A549 (cell line): ENCODE measurements around the gene IFNAR2. TPM values are rescaled to one million over a fixed set of nuclear protein-coding genes. Genes with fewer than 3 reads are reported as not detected.

Experiments used
- ATAC-seq, 2 experiments: fragments of 200-7000 bp in 1 of 2; fragments of >200 bp in 1 of 2; cut with Nextera tagmentation in 1 of 2; cut with Tn5 transposase in 1 of 2; 3 replicates each; pipeline versions ENCODE4 v1.8.0 to v1.9.1; 2018 to 2020; ENCODE audit warnings: mild to moderate bottlenecking in 1 of 2, moderate library complexity in 1 of 2
- CTCF ChIA-PET: fragments of 300-600 bp; sonication (Branson Sonifier 250); formaldehyde crosslinking; extraction: SDS; loops from one replicate; lab custom pipeline; 2021; ENCODE audit warnings: antibody characterized with exemption, inconsistent platforms; lab: Yijun Ruan, JAX
- POLR2A ChIA-PET: fragments of 350-600 bp; formaldehyde crosslinking; extraction: SDS; loops from one replicate; lab custom pipeline; 2021; ENCODE audit warnings: antibody characterized with exemption, inconsistent platforms; lab: Yijun Ruan, JAX
- DNase-seq, 2 experiments: peaks; one replicate each; pipeline versions ENCODE4 v3.0.0 to v3.0.0-alpha.2; 2011 to 2016; ENCODE audit warnings: low read depth in 1 of 2, low spot score in 1 of 2
- FAIRE-seq: peaks from 2 replicates; lab custom pipeline; 2011; peaks lifted over from hg19 to GRCh38; lab: Jason Lieb, UNC
- H3K27ac ChIP-seq, 2 experiments: fragments of >200 bp; sonication (Bioruptor Twin); formaldehyde crosslinking; 3 replicates each; pipeline ENCODE4 v1.5.1; 2016 to 2017
- H3K4me1 ChIP-seq: fragments of >200 bp; sonication (Bioruptor Twin); formaldehyde crosslinking; 3 replicates; pipeline ENCODE4 v1.6.1; 2016
- H3K4me2 ChIP-seq: fragments of >200 bp; sonication (Bioruptor Twin); formaldehyde crosslinking; 3 replicates; pipeline ENCODE4 v1.6.1; 2016
- H3K4me3 ChIP-seq: fragments of >200 bp; sonication (Bioruptor Twin); formaldehyde crosslinking; 3 replicates; pipeline ENCODE4 v1.5.1; 2016
- H3K9me3 ChIP-seq: fragments of >200 bp; sonication (Bioruptor Twin); formaldehyde crosslinking; 3 replicates; pipeline ENCODE4 v1.6.1; 2016
- BCL3 ChIP-seq: fragments of >200 bp; sonication (Bioruptor Twin); formaldehyde crosslinking; IDR thresholded peaks from 3 replicates; pipeline ENCODE4 v1.6.1; 2016
- CBX8 ChIP-seq: fragments of 200-600 bp; sonication (generic); IDR thresholded peaks from 2 replicates; pipeline ENCODE4 v1.6.1; 2016
- CEBPB ChIP-seq, 2 experiments: fragments of >200 bp in 1 of 2; sonication (Bioruptor Twin) in 1 of 2; formaldehyde crosslinking in 1 of 2; IDR thresholded peaks; 2 replicates each; pipeline ENCODE4 v1.6.1; 2012 to 2016
- CHD2 ChIP-seq: fragments of 150-350 bp; IDR thresholded peaks from 2 replicates; pipeline ENCODE4 v1.6.1; 2014; ENCODE audit warnings: low read length; ENCODE audit not compliant: partially characterized antibody
- EP300 ChIP-seq, 2 experiments: fragments of >200 bp; sonication (Bioruptor Twin); formaldehyde crosslinking; IDR thresholded peaks; 2 replicates in 1 of 2; 3 replicates in 1 of 2; pipeline ENCODE4 v1.6.1; 2016 to 2017
- ESRRA ChIP-seq: fragments of 150-350 bp; IDR thresholded peaks from 2 replicates; pipeline ENCODE4 v1.6.1; 2014; ENCODE audit warnings: mild to moderate bottlenecking, low read length, borderline replicate concordance
- FOSB ChIP-seq: fragments of 250-450 bp; sonication (Bioruptor Pico); IDR thresholded peaks from 2 replicates; pipeline ENCODE4 v1.5.0; 2020; ENCODE audit warnings: mild to moderate bottlenecking, moderate library complexity
- GATA3 ChIP-seq: IDR thresholded peaks from 2 replicates; pipeline ENCODE4 v1.6.1; 2012; ENCODE audit warnings: borderline replicate concordance
- HOXB5 ChIP-seq: fragments of 250-450 bp; sonication (Bioruptor Pico); IDR thresholded peaks from 2 replicates; pipeline ENCODE4 v1.5.0; 2020; ENCODE audit warnings: mild to moderate bottlenecking, moderate library complexity
- JUN ChIP-seq, 2 experiments: fragments of >200 bp; sonication (Bioruptor Twin); formaldehyde crosslinking; IDR thresholded peaks; 2 replicates in 1 of 2; 3 replicates in 1 of 2; pipeline ENCODE4 v1.6.1; 2016 to 2017
- JUNB ChIP-seq: fragments of >200 bp; sonication (Bioruptor Twin); formaldehyde crosslinking; IDR thresholded peaks from 2 replicates; pipeline ENCODE4 v1.6.1; 2016
- MAX ChIP-seq: IDR thresholded peaks from 2 replicates; pipeline ENCODE4 v1.6.1; 2012
- MAZ ChIP-seq: fragments of 150-350 bp; IDR thresholded peaks from 2 replicates; pipeline ENCODE4 v1.6.1; 2014; ENCODE audit warnings: antibody characterized with exemption, low read depth, low read length, borderline replicate concordance
- MYC ChIP-seq: IDR thresholded peaks from 2 replicates; pipeline ENCODE4 v1.6.1; 2012; ENCODE audit warnings: mild to moderate bottlenecking, inconsistent platforms, low read length, improper control_type of control experiment, borderline replicate concordance
- NFE2L2 ChIP-seq: fragments of 150-350 bp; conservative IDR thresholded peaks from 2 replicates; pipeline ENCODE4 v1.6.1; 2014; ENCODE audit warnings: low read length
- NPAS2 ChIP-seq: fragments of 250-450 bp; sonication (Bioruptor Pico); IDR thresholded peaks from 2 replicates; pipeline ENCODE4 v1.8.0; 2022; ENCODE audit warnings: mild to moderate bottlenecking, moderate library complexity, borderline replicate concordance
- NR3C1 ChIP-seq: fragments of >200 bp; sonication (Bioruptor Twin); formaldehyde crosslinking; IDR thresholded peaks from 3 replicates; pipeline ENCODE4 v1.6.1; 2017
- PBX3 ChIP-seq: IDR thresholded peaks from 2 replicates; pipeline ENCODE4 v1.6.1; 2012
- PHF8 ChIP-seq: fragments of 200-600 bp; sonication (generic); IDR thresholded peaks from 2 replicates; pipeline ENCODE4 v1.6.1; 2016; ENCODE audit warnings: low read depth, mild to moderate bottlenecking, antibody characterized with exemption, moderate library complexity, borderline replicate concordance
- POLR2A ChIP-seq: IDR thresholded peaks from 2 replicates; pipeline ENCODE4 v1.6.1; 2012; ENCODE audit warnings: mild to moderate bottlenecking, low read length
- POLR2AphosphoS2 ChIP-seq: conservative IDR thresholded peaks from 2 replicates; pipeline ENCODE4 v1.6.1; 2012; ENCODE audit warnings: low read length, improper control_type of control experiment, inconsistent platforms
- RAD21 ChIP-seq, 2 experiments: fragments of >200 bp in 1 of 2; sonication (Bioruptor Twin) in 1 of 2; formaldehyde crosslinking in 1 of 2; IDR thresholded peaks in 1 of 2; conservative IDR thresholded peaks in 1 of 2; 2 replicates in 1 of 2; 3 replicates in 1 of 2; pipeline ENCODE4 v1.6.1; 2012 to 2018; ENCODE audit warnings: inconsistent platforms in 1 of 2
- RCOR1 ChIP-seq: fragments of 150-350 bp; IDR thresholded peaks from 2 replicates; pipeline ENCODE4 v1.6.1; 2014; ENCODE audit warnings: antibody characterized with exemption, low read length, low read depth
- RFX5 ChIP-seq: fragments of 450-650 bp; IDR thresholded peaks from 2 replicates; pipeline ENCODE4 v1.7.1; 2014; ENCODE audit warnings: antibody characterized with exemption, mild to moderate bottlenecking, moderate library complexity
- RNF2 ChIP-seq: fragments of 200-600 bp; sonication (generic); IDR thresholded peaks from 2 replicates; pipeline ENCODE4 v1.6.1; 2016; ENCODE audit warnings: low read depth, mild to moderate bottlenecking, antibody characterized with exemption, moderate library complexity, borderline replicate concordance
- SREBF2 ChIP-seq: fragments of 450-650 bp; IDR thresholded peaks from 2 replicates; pipeline ENCODE4 v1.6.1; 2014; ENCODE audit warnings: mild to moderate bottlenecking, moderate library complexity
- TP53 ChIP-seq: fragments of 250-450 bp; sonication (Bioruptor Pico); IDR thresholded peaks from 2 replicates; pipeline ENCODE4 v1.5.0; 2021; ENCODE audit warnings: mild to moderate bottlenecking, moderate library complexity
- ZFP36 ChIP-seq: fragments of 450-650 bp; IDR thresholded peaks from 2 replicates; pipeline ENCODE4 v1.6.1; 2014; ENCODE audit warnings: borderline replicate concordance; ENCODE audit not compliant: partially characterized antibody
- ZNF302 ChIP-seq: fragments of 250-450 bp; sonication (Bioruptor Pico); IDR thresholded peaks from 2 replicates; pipeline ENCODE4 v1.9.0; 2021; ENCODE audit warnings: inconsistent platforms, mild to moderate bottlenecking, moderate library complexity
- WGBS: methylation state at CpG from one replicate; pipeline ENCODE4 v1.1.6; 2017; ENCODE audit errors: missing lambda C conversion rate; 5-methylcytosine and 5-hydroxymethylcytosine counted together
- polyA plus RNA-seq, 4 experiments: library from polyadenylated mRNA; depleted of rRNA in 3 of 4; stranded (reverse); fragments of >200 nt; fragmentation: RNase III in 1 of 4; extraction: RNeasy Plus Mini Kit Qiagen cat#74134 plus additional on column Dnase treatment in 1 of 4; gene quantifications; 2 replicates in 3 of 4; 3 replicates in 1 of 4; pipeline ENCODE4 v1.2.3, GENCODE V29; 2011 to 2017
- TF ChIP-seq, protein P1 (sequence below): IDR thresholded peaks from 2 replicates; pipeline ENCODE4 v1.6.1; 2012; ENCODE audit warnings: low read depth, borderline replicate concordance
- TF ChIP-seq, protein P2 (sequence below): fragments of >200 bp; sonication (Bioruptor Twin); formaldehyde crosslinking; IDR thresholded peaks from 2 replicates; pipeline ENCODE4 v1.6.1; 2016

The IFNAR2 gene
- polyA plus RNA-seq, 2 of the 4 experiments (the other 2 are of a cell fraction) = 10.1 to 40.5 TPM

- Histone ChIP-seq H3K9me3 (no peaks in the 10 kb centered on the region), H3K4me2 (no peak overlapping the region), H3K4me3 (no peak overlapping the region), H3K27ac (no peak overlapping the region), H3K4me1 (no peaks in the 10 kb centered on the region)
- WGBS = 92% methylated on average over 6 of the region's 6 CpGs
- DNase-seq (no peak), FAIRE-seq (no peak), ATAC-seq (no peak)
- CTCF ChIA-PET = interaction anchor here (1.2 kb wide), 1 partner anchor 44 kb away, joined by 4 read pairs; no protein-coding TSS in a partner anchor
- POLR2A ChIA-PET = no interaction called here
- TF ChIP-seq EP300 (IDR thresholded peaks at IDR 0.05) = no peak
- TF ChIP-seq CEBPB (IDR thresholded peaks at IDR 0.05) = no peak
- TF ChIP-seq MAZ = no peak
- TF ChIP-seq RFX5 = no peak
- TF ChIP-seq RCOR1 = no peak
- TF ChIP-seq ZFP36 = no peak
- TF ChIP-seq TP53 (CRISPR knock-in tag) = no peak
- TF ChIP-seq ZNF302 = no peak
- TF ChIP-seq NR3C1 = no peak
- TF ChIP-seq PHF8 = no peak
- no peak for TF ChIP-seq CBX8
- TF ChIP-seq POLR2A = no peak
- no peak for TF ChIP-seq HOXB5
- TF ChIP-seq, protein P1, sequence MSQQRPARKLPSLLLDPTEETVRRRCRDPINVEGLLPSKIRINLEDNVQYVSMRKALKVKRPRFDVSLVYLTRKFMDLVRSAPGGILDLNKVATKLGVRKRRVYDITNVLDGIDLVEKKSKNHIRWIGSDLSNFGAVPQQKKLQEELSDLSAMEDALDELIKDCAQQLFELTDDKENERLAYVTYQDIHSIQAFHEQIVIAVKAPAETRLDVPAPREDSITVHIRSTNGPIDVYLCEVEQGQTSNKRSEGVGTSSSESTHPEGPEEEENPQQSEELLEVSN = no peak
- TF ChIP-seq CHD2 = no peak
- no peak for TF ChIP-seq NFE2L2
- TF ChIP-seq SREBF2 = no peak
- no peak for TF ChIP-seq JUN (IDR thresholded peaks at IDR 0.05)
- no peak for TF ChIP-seq RNF2
- TF ChIP-seq RAD21 (conservative IDR thresholded peaks at IDR 0.05 in 1 of 2, IDR thresholded peaks at IDR 0.05 in 1 of 2) = no peak
Observed at GRCh38 chr21:33244082-33244778, 14.5 kb downstream of the IFNAR2 start.

DNA sequence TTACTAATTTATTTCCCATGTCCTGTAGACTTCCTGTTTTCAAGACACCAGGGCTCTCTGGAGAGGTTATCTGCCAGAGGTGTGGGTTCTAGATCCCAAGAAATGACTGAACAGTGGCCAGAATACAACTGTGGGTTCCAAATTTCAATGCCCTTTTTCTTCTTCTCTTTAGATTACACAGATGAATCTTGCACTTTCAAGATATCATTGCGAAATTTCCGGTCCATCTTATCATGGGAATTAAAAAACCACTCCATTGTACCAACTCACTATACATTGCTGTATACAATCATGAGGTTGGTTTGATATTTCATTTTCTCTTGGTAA, 15.0 kb downstream of the IFNAR2 start:
- no peak overlapping the region for H3K4me2 ChIP-seq
- H3K4me3 ChIP-seq = no peak overlapping the region
- H3K4me1 ChIP-seq = no peaks in the 10 kb centered on the region
- no peak for DNase-seq
- ChIA-PET POLR2A (no interaction called here), CTCF (no interaction called here)
- no peak overlapping the region for H3K27ac ChIP-seq
- no peak for FAIRE-seq
- TF ChIP-seq JUNB = no peak
- 0 out of 4 replicates have a peak, but pooled peaks of 1 of the 2 experiments have one; percentile 11 for TF ChIP-seq CEBPB (IDR thresholded peaks at IDR 0.05)
- TF ChIP-seq MYC = no peak
- 97% methylated on average over 2 of the region's 2 CpGs for WGBS
- H3K9me3 ChIP-seq = no peaks in the 10 kb centered on the region
- no peak for ATAC-seq

DNA sequence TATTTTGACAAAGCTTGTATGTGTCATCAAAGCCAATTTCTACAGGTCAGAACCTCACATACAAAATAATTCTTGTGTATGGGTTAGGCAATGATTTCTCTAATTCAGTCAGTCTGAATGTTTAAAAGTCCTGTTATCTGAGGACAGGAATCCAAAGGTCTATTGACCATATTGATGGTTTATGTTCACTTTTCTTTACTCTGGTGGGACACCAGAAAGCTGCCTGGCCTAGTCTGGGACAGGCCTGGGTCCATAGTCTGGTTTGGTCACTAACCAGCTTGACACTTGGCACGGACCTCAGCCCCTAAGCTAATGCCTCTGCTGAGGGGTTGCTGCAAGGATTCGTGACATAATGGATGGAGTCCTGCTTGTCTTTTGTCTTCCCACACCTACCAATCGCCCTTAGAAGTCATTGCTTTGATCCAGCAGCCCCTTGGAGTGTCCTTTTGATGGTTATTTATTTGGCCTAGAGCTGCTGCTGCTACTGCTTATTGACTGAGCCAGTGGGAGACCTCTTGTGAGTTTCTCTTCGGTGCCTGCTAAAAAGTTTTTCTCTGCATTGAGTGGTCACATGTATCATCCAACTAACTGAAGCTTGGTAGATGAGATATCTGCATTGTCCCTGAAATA, 15.7 kb downstream of the IFNAR2 start:
- Histone ChIP-seq H3K4me3 (no peak overlapping the region), H3K4me2 (no peak overlapping the region), H3K27ac (no peak overlapping the region), H3K9me3 (no peaks in the 10 kb centered on the region), H3K4me1 (no peaks in the 10 kb centered on the region)
- TF ChIP-seq FOSB (CRISPR knock-in tag) (no peak), MAZ (no peak), EP300 (IDR thresholded peaks at IDR 0.05) (no peak), RFX5 (no peak), MAX (no peak), NPAS2 (CRISPR knock-in tag) (no peak), PBX3 (no peak), BCL3 (no peak), ESRRA (no peak), POLR2AphosphoS2 (no peak), ZNF302 (no peak), MYC (no peak), GATA3 (no peak), RNF2 (no peak)
- TF ChIP-seq, protein P2, sequence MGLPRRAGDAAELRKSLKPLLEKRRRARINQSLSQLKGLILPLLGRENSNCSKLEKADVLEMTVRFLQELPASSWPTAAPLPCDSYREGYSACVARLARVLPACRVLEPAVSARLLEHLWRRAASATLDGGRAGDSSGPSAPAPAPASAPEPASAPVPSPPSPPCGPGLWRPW = no peak
- WGBS = 98% methylated on average over 4 of the region's 4 CpGs
- FAIRE-seq (no peak), DNase-seq (no peak), ATAC-seq (no peak)
- CTCF ChIA-PET = no interaction called here
- POLR2A ChIA-PET = no interaction called here
